ENCODE results near the gene HDAC3.
"Not testable (repeated sequence)": the region's sequence is repeated elsewhere in the genome, so short reads cannot be mapped to it uniquely, and the experiment has no call there.

The HDAC3 gene

DNA sequence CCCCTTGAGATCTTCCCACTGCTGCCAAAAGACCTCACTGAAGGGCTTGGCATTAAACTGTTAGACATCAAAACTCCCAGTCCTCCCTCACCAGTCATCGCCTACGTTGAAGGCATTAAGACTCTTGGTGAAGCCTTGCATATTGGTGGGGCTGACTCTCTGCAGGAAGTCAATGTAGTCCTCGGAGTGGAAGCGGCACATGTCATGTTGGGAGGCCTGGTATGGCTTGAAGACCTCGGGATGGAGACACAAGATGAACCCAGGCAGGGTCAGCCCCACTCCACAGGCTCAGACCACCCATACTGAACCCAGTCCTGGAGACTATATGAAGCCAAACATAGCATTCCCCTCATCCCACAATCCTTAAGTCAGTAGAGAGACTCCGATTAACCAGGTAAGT, 1.9 kb downstream of the HDAC3 start:
- DNase-seq (ENCODE audit: low read depth), result no peak

DNA sequence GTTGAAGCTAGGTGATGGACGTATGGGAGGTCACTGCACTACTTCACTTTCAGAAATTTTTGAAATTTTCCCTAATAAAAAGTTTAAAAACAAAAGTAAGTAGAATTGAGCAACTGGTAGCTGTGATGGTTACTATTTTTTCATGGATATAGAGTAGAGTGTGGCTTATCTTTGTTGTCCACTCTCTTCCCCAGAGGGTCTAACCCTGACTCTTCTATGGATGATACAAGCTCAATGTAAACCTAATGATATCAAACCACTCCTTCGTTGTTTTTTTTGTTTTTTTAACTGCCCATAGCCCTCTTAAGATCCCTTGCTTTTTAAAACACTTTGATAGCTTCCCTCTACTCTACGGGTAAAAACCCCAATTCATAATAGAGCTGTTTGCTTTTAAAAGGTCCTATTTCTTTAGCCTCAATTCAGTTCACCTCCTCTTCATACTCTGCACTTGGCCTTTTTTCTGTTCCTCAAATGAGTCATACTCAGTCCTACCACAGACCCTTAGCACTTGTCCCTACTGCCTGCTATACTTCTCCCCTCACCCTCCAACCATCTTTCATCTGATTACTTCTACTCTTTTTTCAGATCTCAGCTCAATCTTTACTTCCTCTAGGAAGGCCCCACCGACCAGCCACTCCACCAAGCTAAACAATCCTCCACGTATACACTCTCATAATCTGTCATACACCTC, 2.6 kb downstream of the HDAC3 start:
- DNase-seq (ENCODE audit: low read depth), result no peak

DNA sequence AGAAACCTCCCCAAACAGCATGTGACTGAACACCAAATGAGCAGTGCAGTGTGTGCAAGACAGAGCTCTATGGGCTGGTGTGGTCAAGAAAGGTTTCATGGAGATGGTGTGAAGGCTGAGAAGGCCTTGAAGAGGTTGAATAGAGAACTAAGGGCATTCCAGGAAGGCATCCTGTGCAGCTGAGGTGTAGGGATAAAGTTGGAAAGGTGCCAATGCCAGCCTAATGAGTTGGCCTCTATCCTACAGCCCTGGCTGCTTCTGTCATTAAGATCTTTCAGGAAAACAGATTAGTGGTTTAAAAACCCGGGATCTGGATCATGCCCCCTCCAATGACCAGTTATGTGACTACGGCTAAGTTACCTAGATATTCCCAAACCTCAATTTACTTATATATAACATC, 4.0 kb downstream of the HDAC3 start:
- DNase-seq (ENCODE audit: low read depth), result no peak

DNA sequence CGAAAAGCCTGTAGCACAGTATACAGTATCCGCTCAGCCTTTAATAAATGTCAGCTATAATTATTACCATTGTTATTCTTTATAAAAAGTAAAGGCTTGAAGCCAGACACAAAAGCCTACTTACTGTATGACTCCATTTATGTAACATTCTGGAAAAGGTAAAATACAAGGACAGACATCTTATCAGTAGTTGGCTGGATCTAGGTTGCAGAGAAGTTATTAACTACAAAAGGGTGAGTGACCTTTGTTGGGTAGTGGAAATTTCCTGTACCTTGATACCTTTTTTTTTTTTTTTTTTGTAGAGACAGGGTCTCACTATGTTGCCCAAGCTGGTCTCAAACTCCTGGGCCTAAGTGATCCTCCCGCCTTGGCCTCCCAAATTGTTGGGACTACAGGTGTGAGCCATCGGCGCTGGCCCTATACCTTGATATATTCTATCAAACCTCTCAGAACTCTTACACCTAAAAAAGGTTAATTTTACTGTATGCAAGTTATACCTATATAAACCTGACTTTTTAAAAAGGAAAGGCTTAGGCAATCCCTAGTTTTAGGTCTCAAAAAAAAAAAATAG, 6.0 kb downstream of the HDAC3 start:
- no peak for DNase-seq (ENCODE audit: low read depth)

DNA sequence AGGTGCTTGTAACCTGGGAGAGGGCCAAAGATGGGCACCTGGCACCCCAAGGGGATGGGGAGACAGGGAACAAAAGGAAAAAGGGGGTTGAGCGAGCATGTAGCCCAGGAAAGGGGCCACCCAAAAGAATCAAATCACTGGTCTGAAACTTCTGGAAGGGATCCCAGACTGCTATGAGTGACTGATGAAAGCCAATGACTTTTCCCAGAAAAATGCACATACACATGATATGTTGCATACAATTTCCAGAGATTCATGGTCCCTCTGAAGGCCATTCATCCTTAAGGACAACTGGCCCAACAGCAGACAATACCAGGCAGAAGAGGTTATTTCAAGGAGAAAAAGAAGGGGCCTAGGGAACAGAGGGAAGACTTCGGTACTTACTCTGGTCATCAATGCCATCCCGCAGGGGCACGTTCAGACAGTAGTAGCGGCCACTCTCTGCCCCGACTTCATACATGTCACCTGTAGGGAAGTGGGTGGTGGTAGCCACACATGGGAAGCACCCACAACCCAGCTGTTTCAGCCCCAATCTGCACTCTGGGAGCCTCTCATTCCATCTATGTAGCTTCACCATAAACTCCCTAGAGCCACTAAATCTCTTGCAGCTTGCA, 8.4 kb downstream of the HDAC3 start:
- DNase-seq (ENCODE audit: low read depth), result no peak

DNA sequence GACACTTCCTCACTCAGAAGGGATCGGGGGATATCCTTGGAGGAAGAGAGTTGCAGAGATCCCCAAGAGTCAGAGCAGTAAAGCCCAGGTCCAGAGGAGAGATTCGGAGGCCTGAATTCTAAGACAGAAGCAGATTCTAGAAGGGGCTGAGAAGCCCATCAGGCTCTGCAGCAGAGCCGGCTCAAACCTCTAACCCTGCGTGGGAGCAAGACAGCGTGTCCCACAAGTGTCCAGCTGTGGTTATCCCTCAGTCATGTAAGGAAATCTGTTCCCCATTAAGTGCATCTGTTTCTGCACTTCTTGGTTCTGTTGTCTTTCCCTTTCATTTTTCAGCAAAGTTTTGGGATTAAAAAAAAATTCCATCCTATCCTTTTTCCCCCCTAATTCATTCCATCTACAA, 13.0 kb downstream of the HDAC3 start:
- DNase-seq (ENCODE audit: low read depth), result no peak

DNA sequence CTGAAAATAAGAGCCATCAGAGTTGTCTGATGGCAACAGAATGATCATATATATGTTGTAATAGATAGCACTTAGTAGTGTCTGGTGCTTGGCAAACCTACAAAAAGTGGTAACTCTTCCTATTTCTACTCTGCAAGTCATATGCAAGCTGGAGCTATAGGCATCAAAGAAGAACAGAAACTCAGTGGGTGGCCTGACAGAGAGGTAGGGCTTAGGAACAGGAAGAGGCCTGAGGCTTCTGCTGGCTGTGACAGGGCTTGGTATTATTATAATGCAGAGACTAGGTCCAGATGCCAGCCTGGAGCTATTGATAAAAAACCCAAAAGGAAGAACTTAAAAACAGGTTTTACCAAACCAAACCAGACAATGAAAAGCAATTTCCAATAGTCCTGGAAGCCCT, 13.5 kb downstream of the HDAC3 start:
- no peak for DNase-seq (ENCODE audit: low read depth)

DNA sequence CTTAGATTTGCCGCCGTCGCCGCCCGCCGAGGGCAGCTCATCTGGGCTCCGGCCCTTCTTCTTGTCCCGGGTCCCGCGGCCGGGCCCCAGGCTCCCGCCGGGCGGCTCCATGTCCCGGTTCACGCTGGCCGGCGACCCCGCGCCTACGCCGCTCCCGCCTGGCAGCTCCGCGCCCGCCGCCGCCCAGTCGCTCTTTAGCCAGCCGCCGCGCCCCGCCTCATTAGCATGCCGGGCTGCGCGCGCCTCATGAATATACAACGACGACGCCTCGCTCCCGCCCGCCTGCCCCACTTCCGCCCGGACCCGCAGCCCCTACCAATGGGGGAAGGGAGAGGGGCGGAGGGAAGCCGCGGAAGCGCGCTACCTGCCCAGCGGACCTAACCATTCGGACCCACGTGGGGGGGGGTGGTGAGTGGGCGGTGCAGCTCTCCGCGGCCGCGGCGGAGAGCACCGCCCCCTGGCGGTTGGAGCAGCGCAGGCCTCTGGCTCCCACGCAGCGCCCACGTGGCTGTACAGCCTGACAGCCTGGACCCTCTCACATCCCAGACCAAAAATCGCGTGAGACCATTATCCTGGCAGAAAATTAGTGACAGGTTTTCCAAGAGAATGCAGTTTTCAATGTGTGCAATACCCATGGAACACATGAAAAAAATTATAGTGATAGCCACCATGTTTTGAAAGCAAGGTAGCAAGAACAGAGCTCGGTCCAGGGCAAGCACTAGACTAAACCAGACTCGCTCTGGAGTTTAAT, 17.7 kb downstream of the HDAC3 start, which contains the start of gene DIAPH1:
DIAPH1 (minus strand) TSS at position 197 of the 751 bp plus-strand sequence; CDS start at position 111, 86 bp downstream.
- DNase-seq (ENCODE audit: low read depth), result peak; percentile 86

DNA sequence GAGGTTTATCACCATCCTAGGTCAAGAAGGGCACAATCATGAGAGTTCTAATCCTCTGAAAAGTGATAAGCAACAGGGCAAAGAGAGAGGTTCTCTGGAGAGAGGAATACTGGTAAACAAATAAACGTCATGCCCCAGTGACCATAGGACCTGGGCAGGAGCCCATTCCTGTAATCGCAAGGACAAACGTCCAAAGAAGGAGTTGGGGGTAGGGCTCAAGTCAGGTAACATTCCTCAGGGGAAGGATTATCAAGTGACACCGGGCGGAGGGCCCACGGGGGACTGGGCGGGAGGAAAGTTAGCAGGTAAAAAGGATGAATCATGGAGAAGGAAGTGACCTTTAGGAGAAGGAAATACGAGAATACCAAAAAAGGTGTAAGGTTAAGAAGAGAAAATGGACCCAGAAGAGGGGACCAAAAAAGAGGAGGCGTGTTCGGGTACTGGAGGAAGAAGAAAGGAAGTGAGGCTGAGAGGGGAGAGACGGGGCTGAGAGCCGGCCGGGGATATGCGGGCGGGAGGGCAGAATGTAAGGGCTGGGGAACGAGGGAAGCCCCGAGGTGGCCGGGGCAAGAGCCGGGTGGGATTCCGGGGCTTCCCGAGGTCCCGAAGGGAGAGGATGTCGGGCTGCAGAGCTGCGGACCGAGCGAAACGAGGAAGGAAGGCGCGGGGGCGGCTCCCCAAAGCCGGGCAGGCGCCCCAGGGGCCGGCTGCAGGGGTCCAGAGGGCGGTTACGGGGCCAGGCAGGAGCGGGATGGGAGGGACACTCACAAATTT, 18.4 kb downstream of the HDAC3 start:
- DNase-seq (ENCODE audit: low read depth), result no peak

DNA sequence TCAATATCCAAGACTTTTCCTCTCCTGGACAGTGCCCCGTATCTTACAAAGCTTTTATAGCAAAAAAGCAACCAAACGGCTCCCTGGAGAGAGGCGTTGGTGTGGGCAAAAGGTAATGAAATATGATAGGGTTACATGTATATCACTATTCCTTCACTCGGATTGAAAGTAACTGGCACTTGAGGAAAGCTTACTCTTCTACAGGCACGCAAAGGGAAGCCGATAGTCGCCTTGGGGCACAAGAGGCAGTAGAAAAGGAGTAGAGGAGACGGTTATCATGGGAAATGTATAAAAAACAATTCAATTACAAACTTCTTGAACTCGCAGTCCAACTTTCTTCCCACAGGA, 19.0 kb downstream of the HDAC3 start:
- no peak for DNase-seq (ENCODE audit: low read depth)

DNA sequence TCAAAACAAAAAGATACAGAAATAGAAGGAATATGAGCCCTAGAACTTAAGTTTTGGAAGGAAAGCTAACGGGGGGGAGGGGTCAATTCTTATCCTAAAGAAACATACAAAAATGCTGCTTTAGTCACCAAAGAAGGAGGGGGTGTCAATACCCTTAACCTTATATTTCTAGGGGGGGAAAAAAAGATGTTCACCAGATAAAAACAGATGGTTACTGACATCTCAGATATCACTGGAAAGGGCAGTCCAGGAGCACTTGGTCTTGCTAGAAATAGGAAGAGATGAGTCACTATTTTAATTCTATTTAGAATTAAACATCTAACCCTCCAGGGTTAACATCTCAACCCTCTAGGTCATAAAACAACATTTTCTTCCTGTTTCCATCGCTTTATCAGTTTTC, 19.5 kb downstream of the HDAC3 start:
- DNase-seq (ENCODE audit: low read depth), result no peak

DNA sequence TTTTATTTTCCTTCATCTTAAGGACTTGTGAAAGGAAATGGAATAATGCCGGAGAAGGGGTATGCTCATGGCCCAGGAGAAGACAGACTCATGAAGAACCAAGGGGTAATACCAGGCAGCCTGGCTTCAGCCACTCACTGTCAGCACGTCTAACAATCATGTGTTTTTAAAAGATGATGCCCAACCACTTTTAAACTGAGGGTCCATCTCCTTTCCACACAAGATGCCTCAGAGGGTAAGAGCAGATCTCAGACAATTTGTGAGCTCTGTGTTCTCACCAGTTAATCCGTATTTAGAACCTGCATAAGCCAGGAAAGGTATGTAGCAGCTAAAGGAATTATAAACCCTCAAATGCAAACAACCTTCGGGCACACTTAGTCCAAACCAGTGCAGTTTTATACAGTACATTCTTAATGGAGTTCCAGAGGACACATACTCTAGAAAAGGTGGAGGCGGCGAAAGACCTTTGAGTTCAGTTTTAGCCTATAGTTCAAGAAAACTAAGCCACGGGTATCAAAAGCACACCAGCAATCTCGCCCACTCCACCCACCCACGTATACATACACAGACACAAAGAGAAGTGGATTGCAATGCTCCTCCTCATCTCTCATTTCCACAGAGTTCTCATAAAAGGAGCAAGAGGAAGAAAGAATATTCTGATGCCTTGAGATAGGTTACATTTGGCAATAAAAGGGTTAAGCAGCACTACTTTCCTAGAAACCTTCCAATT, 20.5 kb downstream of the HDAC3 start:
- no peak for DNase-seq (ENCODE audit: low read depth)

DNA sequence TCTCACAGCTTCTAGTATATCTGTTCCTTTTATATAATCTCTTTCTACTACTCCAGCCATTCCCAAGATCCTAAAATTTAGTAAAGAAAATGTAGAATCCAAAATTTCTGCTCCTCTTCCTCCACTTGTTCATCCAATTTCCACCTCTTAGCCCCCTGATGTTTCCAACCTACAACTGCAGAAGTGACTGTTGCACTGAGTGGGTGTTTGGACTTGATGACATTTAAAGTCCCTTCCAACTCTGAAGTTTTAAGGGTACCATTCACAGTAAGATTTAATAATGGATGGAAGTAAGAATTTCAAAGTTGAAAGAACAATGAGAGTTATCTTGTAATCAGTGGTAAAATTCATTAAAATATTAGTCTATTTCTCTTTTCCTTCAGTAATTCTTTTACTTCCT, 23.3 kb downstream of the HDAC3 start:
- DNase-seq (ENCODE audit: low read depth), result no peak

DNA sequence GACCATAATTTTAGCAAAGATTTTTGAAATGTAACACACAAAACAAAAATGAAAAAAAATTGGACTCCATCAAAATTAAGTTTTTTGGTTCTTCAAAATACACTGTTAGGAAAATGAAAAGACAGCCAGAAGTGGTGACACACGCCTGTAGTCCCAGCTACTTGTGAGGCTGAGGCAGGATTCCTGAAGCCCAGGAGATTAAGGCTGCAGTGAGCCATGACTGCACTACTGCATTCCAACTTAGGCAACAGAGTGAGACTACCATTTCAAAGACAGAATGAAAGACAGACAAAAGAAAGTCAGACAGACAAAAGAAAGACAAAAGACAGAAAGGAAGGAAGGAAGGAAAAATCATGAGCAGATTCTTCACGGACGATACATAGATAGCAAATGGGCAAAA, 25.4 kb downstream of the HDAC3 start:
- no peak for DNase-seq (ENCODE audit: low read depth)

DNA sequence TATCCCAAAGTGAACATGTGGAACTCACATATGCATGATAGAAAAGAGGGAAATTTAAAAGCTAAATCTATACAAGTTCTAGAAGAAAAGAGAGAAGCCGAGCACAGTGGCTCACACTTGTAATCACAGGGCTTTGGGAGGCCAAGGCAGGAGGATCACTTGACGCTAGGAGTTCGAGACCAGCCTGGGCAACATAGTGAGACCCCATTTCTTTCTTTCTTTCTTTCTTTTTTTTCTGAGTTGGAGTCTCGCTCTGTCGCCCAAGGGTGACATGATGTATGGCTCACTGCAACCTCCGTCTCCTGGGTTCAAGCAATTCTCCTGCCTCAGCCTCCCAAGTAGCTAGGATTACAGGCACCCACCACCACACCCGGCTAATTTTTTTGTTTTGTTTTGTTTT, 26.7 kb downstream of the HDAC3 start:
- not testable (repeated sequence) for DNase-seq (ENCODE audit: low read depth)

DNA sequence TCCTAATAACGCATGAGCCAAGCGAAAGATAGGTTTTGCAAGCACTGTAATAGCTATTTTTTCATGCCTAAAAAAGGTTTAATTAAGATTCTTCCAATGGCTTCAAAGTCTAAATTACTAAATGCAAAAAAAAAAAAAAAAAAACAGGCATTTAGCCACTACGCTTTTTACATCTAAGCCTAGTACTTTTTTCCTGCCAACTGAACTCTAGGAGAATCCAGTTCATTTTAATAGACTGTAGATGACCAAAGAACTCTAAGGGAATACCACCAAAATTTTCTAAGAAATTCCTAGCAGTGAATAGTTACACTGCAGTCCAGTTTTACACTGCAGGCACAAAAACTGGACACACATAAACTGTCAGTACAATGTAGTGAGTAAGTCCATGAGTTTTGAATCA, 27.6 kb downstream of the HDAC3 start:
- no peak for DNase-seq (ENCODE audit: low read depth)

DNA sequence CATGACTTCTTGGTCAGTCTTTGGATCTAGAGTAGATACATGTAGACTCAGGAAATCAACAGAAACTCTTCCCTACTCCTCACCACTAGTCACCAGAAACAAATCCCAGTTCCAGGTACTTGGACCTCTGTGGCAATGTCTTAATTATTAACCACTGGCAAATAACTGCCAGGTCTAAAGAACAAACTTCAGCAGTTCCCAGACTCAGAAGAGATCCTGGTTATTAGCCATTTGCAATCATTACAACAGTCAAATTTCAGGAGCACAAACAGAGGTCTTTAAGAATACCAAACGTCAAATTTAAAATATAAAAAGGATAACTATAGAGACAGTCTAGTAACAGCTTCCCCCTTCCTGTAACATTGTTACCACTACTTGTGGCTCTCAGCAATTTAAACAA, 28.1 kb downstream of the HDAC3 start:
- no peak for DNase-seq (ENCODE audit: low read depth)

DNA sequence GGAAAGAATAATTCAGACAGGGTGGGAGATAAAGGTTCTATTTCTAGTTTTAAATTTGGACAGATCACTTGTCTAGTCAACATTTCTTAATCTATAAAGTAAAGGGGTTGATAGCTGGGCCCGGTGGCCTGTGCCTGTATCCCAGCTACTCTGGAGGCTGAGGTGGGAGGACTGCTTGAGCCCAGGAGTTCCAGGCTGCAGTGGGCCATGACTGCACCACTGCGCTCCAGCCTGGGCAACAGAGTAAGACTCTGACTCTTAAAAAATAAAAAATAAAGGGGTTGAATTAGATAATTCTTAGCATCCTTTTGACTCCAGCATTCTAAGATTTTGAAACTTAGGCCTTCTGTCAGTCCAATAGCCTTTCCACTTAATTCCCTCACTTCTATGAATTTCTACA, 28.6 kb downstream of the HDAC3 start:
- no peak for DNase-seq (ENCODE audit: low read depth)

DNA sequence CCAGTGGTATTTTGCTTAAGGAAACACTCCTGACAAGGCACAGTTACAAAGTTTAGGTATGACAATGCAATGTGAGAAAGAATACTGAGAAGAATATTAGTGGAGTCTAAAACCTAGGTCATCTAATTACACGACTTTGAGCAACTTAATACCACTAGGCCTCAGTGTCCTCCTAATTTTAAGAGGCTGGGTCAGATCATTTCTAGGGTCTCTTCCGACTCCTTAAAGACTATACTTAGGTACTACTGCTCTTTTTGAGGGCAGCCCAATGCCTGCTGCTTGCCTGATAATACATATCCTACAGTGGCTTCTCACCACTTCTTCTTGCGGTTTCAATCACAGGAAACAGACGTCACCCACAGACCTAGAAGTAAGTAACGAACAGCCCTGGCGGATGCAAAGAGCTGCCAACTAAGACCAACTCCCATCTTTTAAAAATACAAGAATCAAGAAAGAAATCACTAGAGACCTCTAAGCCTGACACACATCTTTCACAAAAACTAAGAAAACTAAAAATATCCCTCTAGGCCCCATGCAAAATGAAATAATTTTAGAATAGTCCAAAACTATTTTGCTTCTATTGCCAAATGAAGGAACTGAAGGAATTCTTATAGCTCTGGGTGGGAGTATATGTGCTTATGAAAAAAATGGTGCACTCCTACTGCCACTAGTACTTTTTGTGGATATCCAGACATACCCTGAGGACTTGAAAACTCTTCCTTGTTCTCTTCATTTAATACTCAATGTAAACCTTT, 30.9 kb downstream of the HDAC3 start:
- DNase-seq (ENCODE audit: low read depth), result peak; percentile 84

DNA sequence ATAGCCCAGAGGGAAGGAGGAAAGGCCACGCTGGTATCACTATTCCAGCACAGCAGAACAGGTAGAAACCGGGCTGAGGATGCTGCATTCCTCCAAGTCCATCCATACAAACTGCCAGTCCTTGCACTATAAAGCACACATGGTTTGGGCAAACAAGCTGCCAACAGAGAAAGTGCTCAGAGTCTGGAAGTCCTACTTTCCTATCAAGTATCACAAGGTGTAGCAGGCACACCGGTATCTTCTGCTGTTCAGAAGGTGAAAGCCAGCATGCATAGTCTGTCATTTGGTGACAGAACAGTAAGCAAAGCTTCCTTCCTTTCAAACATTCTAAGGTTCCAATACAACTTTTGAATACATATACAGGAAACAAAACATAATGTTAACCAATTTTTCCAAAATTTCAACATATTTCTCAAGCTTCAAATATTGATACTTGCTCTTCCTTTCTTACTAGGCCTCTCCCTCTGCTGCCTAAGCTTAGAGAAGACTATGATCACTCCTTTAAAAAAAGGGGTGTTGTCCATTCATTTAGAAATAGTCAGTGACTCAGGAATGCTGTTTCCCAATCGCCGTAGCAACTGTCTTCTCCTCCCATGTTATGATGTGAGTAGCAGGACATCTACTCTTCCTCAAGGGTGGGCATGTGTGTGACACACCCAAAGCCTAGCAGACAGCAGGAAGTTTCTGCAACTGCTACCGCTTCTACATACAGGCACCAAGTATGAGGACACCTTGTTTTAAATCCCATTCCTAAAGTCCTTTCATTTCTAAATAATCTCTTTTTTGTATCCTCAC, 32.5 kb downstream of the HDAC3 start:
- DNase-seq (ENCODE audit: low read depth), result peak; percentile 95

Data from stromal cell of bone marrow (primary cell).